C4-2B (cell line): ENCODE data around the gene SPATS2L.

Experiments used
- H3K27ac ChIP-seq: fragments of 450-650 bp; 2 replicates; pipeline ENCODE4 v1.5.1; 2017
- ZFX ChIP-seq: fragments of 450-650 bp; IDR thresholded peaks from 2 replicates; pipeline ENCODE4 v1.6.1; 2017
- TF ChIP-seq, protein P1 (sequence below): fragments of 450-650 bp; conservative IDR thresholded peaks from 2 replicates; pipeline ENCODE4 v1.5.1; 2017; ENCODE audit warnings: mild to moderate bottlenecking

Gene SPATS2L

DNA sequence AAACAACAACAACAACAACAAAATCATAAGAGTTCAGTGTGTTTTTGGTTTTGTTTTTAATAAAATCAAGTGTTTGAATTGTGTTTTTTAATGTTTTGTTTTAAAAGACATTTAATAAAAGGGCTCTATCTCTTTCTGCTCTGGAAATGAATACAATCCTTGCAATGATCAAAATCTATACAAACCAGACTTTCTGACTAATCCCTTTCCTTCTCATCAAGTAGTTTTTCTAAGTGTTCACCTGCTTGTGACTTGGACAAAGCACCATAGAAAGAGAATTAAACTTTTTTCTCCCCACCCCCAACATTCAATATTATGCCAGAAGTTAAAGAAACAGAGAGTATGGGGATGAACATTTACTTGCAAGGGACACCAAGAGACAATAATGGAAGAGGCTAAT lies 142.0 kb downstream of the SPATS2L start:
- no peak overlapping the region for H3K27ac ChIP-seq
- TF ChIP-seq ZFX = no peak
- TF ChIP-seq, protein P1, sequence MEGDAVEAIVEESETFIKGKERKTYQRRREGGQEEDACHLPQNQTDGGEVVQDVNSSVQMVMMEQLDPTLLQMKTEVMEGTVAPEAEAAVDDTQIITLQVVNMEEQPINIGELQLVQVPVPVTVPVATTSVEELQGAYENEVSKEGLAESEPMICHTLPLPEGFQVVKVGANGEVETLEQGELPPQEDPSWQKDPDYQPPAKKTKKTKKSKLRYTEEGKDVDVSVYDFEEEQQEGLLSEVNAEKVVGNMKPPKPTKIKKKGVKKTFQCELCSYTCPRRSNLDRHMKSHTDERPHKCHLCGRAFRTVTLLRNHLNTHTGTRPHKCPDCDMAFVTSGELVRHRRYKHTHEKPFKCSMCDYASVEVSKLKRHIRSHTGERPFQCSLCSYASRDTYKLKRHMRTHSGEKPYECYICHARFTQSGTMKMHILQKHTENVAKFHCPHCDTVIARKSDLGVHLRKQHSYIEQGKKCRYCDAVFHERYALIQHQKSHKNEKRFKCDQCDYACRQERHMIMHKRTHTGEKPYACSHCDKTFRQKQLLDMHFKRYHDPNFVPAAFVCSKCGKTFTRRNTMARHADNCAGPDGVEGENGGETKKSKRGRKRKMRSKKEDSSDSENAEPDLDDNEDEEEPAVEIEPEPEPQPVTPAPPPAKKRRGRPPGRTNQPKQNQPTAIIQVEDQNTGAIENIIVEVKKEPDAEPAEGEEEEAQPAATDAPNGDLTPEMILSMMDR = no peak

DNA sequence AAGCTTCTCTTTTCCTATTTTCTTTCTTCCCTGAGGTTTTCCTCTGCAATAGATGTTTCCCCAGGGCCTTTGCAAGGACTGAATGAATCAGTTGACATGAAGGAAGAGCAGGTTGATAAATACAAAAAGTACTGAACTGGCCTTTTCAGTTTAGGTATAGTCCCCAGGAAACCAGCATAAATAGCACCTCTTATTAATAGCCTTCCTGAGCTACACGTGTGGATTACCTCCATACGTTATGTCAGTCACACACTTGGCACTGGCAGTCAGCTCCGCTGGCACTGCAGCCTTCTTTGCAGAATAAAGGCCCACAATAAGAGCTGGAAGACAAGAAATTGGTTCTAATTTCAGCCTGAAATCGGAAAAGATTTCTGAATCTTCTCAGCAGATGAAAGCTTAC lies 142.7 kb downstream of the SPATS2L start:
- TF ChIP-seq ZFX = no peak
- TF ChIP-seq, protein P1 = no peak
- no peak overlapping the region for H3K27ac ChIP-seq

DNA sequence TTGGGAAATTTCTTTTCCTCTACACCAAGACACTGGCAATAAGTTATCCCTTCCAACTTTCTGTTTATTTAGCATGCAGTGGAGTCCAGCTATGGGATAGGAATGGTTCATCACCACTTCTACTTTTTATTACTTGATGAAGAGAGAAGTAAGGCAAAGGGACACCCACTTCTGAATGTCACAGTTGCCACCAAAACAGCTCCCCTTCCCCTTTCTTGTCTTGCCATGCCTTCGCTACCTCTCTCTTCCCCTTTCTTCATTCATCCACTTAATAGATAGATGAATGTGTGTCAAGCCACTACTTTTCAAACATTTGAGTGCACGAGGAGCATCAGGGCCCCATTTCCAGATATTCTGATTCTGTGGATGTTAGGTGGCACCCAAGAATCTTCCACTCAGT lies 143.8 kb downstream of the SPATS2L start:
- no peak overlapping the region for H3K27ac ChIP-seq
- no peak for TF ChIP-seq ZFX
- TF ChIP-seq, protein P1 = no peak

DNA sequence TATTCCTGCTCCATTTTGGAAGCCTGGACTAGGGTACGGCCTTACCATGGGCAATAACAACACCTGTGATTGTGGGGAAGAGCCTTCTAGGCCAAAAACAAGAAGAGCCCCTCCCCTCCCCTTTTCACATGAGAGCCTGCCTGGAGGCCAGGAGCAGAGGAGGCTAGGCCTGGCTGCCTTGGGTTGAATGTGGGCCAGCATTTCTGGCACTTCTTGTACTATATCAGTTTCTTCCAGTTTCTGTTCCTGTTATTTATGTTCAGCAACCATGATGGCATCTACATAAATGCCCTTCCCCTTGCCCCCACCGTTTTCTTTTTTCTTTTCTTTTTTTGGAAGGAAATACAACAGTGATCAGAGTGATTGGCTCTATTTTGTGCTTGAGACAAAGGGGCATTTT lies 145.0 kb downstream of the SPATS2L start:
- no peak overlapping the region for H3K27ac ChIP-seq
- TF ChIP-seq, protein P1 = no peak
- TF ChIP-seq ZFX = no peak

DNA sequence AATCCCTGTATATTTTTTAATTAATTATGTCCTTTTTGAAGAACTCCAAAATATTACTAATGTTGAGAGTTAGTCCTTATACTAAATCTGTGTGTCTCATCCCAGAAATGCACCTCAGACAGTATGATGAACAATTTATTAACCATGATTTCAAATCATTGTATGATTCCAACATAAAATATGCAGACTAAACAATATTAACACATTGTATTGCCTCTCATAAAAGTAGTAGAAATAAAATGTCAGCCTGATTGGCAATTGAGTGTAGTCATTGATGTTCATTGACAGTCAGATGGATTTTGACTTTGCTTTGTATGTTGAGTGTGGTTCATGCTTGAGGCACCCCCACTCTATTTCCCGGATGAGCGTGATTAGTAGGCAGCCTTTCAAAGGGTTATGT lies 145.9 kb downstream of the SPATS2L start:
- no peak for TF ChIP-seq ZFX
- no peak overlapping the region for H3K27ac ChIP-seq

DNA sequence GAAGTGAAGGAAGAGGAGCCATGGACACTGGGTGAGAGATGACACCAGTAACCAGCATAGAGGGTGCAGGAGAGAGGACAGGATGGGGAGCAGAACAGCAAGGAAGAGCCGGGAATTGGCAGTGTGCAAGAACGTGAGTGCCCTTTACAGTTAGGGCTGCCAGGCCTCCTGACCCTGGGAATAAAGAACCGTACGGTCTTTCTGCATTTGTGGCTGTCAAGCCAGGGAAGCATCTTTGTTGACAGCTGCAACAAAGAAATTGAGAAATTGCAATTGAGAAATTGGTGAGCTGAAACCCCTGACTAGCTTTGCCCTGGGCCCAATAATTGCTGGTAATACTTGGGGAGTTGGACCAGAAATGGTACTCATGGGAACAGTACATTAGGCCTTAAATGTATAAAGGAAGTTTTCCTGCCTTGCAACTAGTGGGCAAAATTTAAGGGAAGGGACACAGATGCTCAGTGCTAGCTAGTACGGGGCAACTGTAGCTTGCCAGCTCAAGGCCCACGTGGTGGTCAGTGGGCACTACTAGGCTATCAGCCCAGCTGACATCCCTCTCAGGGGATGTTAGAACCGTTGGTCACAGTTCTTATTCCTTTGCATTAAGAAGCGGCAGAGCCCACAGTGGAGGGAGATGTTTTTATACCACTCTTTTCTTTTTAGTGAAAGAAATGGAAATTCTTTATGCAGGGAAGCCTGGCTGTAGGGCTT lies 146.8 kb downstream of the SPATS2L start:
- H3K27ac ChIP-seq = no peak overlapping the region

DNA sequence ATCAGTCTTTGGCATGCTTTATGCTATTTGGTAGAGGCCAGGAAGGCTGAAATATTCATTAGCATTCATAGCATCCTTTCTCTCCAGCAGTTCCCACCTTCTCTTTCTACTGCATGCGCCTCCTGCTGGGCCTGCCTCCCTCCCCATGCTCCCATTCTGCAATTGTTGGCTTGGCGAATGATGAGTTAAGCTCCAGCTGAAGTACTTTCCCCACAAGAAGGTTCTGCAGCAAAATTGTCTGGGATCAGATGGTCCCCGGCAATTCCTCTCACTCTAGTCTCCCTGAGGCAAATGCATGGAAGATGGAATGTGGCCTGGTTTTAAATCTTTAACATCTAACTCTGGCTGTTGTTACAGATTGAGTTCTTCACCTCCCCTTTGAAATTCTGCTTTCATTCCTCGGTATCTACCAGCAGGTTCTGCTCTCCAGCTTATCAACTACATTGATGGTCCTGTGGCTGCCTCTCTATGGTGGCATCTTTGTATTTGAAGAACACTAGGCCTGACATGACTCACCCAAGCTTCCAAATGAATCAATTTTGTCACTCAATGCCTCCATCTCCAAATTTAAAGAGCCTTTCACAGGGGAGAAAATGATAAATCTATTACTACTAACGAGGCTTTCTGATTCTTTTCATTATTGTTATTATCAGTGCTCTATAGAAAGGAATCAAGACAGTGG lies 147.5 kb downstream of the SPATS2L start:
- TF ChIP-seq, protein P1 = no peak
- TF ChIP-seq ZFX = no peak
- no peak overlapping the region for H3K27ac ChIP-seq

More for the DNA sequence above, 146.8 kb downstream of the SPATS2L start:
- TF ChIP-seq, protein P1 = no peak
- TF ChIP-seq ZFX = no peak
